Adrenal gland (tissue), 5 donors: ENCODE measurements around the gene EIF3F.

Source experiments
- CTCF ChIP-seq, 6 experiments: fragments of 450-650 bp in 4 of 6; fragments of 200-600 bp in 2 of 6; sonication (generic) in 1 of 6; IDR thresholded peaks; 1 replicate in 5 of 6; 2 replicates in 1 of 6; pipeline versions ENCODE4 v1.5.1 to v1.8.0; 2016 to 2021; ENCODE audit warnings: antibody characterized with exemption in 6 of 6, mild to moderate bottlenecking in 2 of 6, moderate library complexity in 1 of 6
- POLR2A ChIP-seq, 2 donors: fragments of 450-650 bp; IDR thresholded peaks; one replicate each; pipeline ENCODE4 v1.6.1; 2017; ENCODE audit warnings: antibody characterized with exemption in 2 of 2, mild to moderate bottlenecking in 2 of 2, moderate library complexity in 1 of 2
- donor health status: DM: no; HTN: no; CAD: no.

DNA sequence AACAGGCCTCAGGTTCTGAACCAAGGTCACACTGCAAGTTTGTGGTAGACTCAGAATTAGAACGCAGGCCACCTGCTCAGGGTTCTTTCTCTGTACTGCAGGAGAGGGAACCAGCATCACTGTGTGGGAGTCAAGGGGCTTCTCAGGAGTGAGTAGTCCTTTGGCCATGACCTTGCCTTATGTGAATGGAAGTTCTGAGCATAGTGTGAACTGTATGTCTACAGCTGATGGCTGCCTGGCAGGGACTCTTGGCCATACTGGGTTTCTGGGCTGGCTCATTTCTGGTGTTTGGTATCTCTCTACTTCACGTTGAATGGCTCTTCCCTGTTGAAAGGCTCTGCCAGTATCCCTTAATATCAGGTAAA, 53.8 kb downstream of the EIF3F start:
- TF ChIP-seq CTCF (IDR thresholded peaks at IDR 0.05): no peak
- no peak for TF ChIP-seq POLR2A (IDR thresholded peaks at IDR 0.05)
